Activated T-cell treated with anti-CD3 and anti-CD28 coated beads, Interleukin-2, amount 50 U/mL, for 72 hours (primary cell): ENCODE measurements around the gene CCDC47. TPM values are rescaled to one million over a fixed set of nuclear protein-coding genes. Genes with fewer than 3 reads are reported as not detected.
"Not testable (repeated sequence)": the region's sequence is repeated elsewhere in the genome, so short reads cannot be mapped to it uniquely, and the experiment has no call there.

Experiments
- ATAC-seq, 2 donors: fragments of 150-1000 bp; cut with Tn5 transposase; replicated peaks in 1 of 2; 2 replicates each; pipeline ENCODE4 v1.10.0; 2021; ENCODE audit warnings: moderate library complexity in 2 of 2, mild to moderate bottlenecking in 1 of 2
- DNase-seq, 2 donors: peaks; one replicate each; pipeline ENCODE4 v3.0.0; 2021 to 2022; ENCODE audit warnings: mixed read lengths in 1 of 2
- H3K27ac Mint-ChIP-seq: one replicate; pipeline ENCODE4 v1.8.0; 2022; ENCODE audit warnings: mild to moderate bottlenecking, moderate library complexity, mixed read lengths
- H3K27me3 Mint-ChIP-seq: one replicate; pipeline ENCODE4 v1.8.0; 2022; ENCODE audit warnings: low read depth, mixed read lengths
- H3K36me3 Mint-ChIP-seq, 2 donors: one replicate each; pipeline ENCODE4 v1.8.0; 2022; ENCODE audit warnings: mixed read lengths in 2 of 2, mild to moderate bottlenecking in 1 of 2; ENCODE audit not compliant: insufficient read depth in 2 of 2
- H3K4me1 Mint-ChIP-seq: one replicate; pipeline ENCODE4 v1.8.0; 2022; ENCODE audit warnings: low read depth, mixed read lengths
- H3K4me3 Mint-ChIP-seq, 2 donors: one replicate each; pipeline ENCODE4 v1.8.0; 2022; ENCODE audit warnings: mild to moderate bottlenecking in 2 of 2, mixed read lengths in 2 of 2, moderate library complexity in 2 of 2
- H3K9me3 Mint-ChIP-seq, 2 donors: one replicate each; pipeline ENCODE4 v1.8.0; 2022; ENCODE audit warnings: mixed read lengths in 2 of 2
- total RNA-seq, 2 donors: library from RNA; stranded (reverse); gene quantifications; one replicate each; pipeline ENCODE4 v1.2.3, GENCODE V29; 2022

The CCDC47 gene
- total RNA-seq, 2 donors from 2014 or later = 59.5 to 60.3 TPM

DNA sequence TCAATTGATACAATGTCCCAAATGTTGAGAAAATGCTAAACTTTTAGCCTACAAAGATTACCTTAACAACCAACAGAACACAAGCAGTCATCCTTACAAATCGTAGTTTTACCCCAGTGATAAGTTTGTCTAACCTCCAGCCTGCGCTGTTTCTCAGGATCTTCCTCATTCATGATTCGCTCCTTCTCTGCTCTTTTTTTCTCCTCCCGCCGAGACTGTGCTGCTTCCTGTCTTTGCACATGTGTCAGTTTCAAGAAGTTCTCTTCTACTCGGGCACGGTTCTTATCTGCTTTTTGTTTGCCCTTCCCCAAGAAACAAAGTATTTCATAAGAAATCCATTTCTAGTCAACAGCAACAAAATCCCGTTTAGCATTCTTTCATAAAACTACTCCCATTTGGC is 21.6 kb downstream of the CCDC47 start:
- Mint-ChIP-seq H3K27me3 (no peaks in the 10 kb centered on the region), H3K4me1 (peaks cover 22% of the 10 kb centered on the region), H3K27ac (peak overlapping the region; percentile 96), H3K9me3 (no peaks in the 10 kb centered on the region), H3K36me3 (peaks cover 11 to 33% of the 10 kb centered on the region in 2 donors), H3K4me3 (peak overlapping the region; percentile 77 to 85)
- ATAC-seq (peak; percentile 31 to 53), DNase-seq (peak; percentile 12 to 23)

DNA sequence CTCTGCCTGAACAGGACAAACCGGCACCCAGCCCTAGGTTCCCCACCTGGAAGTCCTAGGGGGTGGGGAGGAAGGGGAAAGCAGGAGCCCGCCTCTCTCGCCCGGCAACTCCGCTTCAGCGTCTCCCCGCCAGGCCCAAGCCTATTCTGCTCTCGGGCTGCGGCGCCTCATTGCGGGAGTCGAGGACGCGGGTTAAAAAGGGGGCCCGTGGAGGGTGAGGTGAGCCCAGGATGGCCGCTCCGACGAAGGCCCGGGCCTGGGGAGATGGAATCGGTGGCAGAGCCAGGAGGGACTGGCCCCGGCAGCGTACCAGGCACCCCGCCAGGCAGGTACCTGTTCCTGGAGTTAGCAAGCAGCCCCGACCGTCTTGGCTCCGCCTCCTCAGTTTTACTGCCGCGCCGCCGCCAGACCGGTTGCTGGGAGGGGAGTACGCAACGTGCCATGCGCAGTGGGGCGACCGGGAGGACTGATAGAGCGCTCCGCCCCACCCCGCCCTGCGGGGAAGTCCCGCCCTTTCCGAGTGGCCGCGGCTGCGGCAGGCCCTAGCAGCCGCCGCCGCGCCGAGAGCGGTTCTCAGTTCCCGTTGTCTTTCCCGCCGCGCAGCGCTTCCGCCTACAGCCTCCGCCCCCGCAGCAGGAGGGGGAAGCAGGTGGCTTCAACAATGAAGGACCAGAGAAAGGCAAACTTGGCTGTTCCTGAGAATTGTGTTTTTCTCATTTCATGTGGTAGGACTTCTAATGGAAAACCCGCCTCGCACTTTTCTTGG is 31.8 kb downstream of the CCDC47 start, which contains the start of gene STRADA:
Gene STRADA (minus strand): TSS at position 392 of the 766 bp plus-strand sequence. CDS start 13,430 bp downstream, outside the sequence.
- peaks cover 21% of the 10 kb centered on the region for H3K4me1 Mint-ChIP-seq
- peak within 1 kb of the TSS; percentile 97 for H3K27ac Mint-ChIP-seq
- H3K4me3 Mint-ChIP-seq = peak within 1 kb of the TSS; percentile 92 to 97
- DNase-seq (peak; percentile 100), ATAC-seq (peak; percentile 93 to 95)
- no peaks in the 10 kb centered on the region for H3K27me3 Mint-ChIP-seq
- peaks cover 1 to 2% of the 10 kb centered on the region in 2 donors for H3K36me3 Mint-ChIP-seq
- no peaks in the 10 kb centered on the region for H3K9me3 Mint-ChIP-seq

DNA sequence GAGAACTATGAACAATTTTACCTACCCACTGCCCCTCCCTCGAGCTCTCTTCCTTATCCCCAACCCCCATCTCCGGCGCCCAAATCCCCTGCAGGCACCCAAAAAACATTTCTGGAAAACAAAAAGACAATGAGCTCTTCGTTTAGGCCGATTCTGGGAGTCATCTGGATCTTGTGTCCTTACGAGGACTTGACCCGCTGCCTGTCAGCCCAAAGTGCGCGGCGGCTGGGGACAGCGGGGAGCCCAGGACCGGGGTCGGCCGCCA is 32.3 kb downstream of the CCDC47 start:
- peak in 1 of 2 donors; percentile 66 for DNase-seq
- Mint-ChIP-seq H3K36me3 (peaks cover 1 to 2% of the 10 kb centered on the region in 2 donors), H3K4me3 (peak overlapping the region; percentile 92 to 97)

DNA sequence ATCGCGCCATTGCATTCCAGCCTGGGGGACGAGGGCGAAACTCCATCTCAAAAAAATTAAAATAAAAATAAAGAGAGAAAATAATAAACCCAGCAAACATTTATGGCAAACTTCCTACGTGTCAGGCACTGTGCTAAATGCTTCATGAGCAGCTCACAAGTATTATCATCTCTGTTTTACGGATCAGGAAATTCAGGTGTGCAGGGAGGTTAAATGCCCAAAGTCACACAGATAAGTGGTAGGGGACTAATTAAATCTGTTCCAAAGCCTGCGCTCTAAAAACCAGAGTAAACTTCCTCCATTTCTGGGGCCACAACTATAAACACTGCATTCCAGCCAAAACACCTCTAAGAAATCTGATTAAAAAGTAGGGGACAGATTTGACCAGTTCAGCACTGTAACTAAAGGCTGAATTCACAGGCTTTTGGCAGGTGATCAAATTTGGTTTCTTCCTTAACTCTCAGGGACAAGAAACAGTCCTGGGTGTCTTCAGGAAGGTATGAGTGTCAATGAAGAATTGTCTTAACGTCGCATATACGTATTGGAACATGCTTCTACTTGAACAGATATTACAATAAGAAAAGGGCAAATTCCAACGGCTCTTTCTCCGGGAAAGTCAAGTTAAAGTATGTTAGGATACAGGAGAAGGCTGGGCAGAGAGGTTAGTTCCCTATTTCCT is 32.8 kb downstream of the CCDC47 start:
- no peak for ATAC-seq
- Mint-ChIP-seq H3K27ac (peak overlapping the region; percentile 97), H3K9me3 (no peaks in the 10 kb centered on the region), H3K27me3 (no peaks in the 10 kb centered on the region), H3K4me1 (peaks cover 21% of the 10 kb centered on the region), H3K4me3 (peak overlapping the region; percentile 92 to 97), H3K36me3 (peaks cover 1 to 2% of the 10 kb centered on the region in 2 donors)
- no peak for DNase-seq

More for the DNA sequence above, 32.3 kb downstream of the CCDC47 start:
- Mint-ChIP-seq H3K27me3 (no peaks in the 10 kb centered on the region), H3K9me3 (no peaks in the 10 kb centered on the region), H3K27ac (peak overlapping the region; percentile 97), H3K4me1 (peaks cover 21% of the 10 kb centered on the region)
- peak; percentile 16 to 33 for ATAC-seq

DNA sequence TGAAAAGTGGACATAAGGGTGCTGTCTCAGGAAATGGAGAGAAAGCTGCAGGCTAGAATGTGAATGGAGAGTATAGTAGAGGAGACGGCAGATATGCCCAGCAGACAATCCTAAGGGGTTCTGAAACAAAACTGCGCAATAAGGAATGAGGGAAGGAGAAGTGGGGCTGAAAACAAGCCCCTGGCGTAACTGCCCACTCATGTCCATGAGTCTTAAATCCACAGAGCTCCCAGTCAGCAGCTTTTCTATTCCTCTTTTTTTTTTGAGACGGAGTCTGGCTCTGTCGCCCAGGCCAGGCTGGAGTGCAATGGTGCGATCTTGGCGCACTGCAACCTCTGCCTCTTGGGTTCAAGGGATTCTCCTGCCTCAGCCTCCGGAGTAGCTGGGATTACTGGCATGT is 37.7 kb downstream of the CCDC47 start:
- Mint-ChIP-seq H3K36me3 (peaks cover 2% of the 10 kb centered on the region in 2 donors), H3K27me3 (no peaks in the 10 kb centered on the region), H3K4me1 (peaks cover 7% of the 10 kb centered on the region), H3K4me3 (no peak overlapping the region), H3K27ac (no peak overlapping the region), H3K9me3 (no peaks in the 10 kb centered on the region)
- no peak for ATAC-seq
- no peak for DNase-seq

DNA sequence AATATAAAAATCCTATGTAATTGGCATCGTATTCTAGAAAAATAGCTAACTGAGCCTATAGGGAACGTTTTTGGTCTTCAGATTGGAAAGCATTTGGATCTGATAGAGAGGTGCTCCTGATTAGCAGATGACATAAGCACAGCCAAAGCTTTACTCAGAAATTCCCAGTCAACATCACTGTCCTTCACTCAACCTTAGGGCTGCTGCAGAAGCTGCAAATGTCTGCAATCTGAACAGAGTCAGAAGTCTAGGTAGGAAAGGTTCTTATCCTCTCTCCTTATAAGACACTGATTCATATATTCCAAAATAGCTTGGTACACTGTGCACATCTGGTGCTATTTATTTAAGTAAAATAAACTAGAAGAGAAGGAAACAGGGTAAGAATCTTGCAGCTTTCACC is 51.0 kb downstream of the CCDC47 start:
- ATAC-seq = no peak
- H3K27me3 Mint-ChIP-seq = no peaks in the 10 kb centered on the region
- H3K4me1 Mint-ChIP-seq = no peaks in the 10 kb centered on the region
- peaks cover 0 to 11% of the 10 kb centered on the region in 2 donors for H3K36me3 Mint-ChIP-seq
- H3K27ac Mint-ChIP-seq = peak overlapping the region; percentile 57
- H3K9me3 Mint-ChIP-seq = no peaks in the 10 kb centered on the region
- DNase-seq = no peak
- no peak overlapping the region for H3K4me3 Mint-ChIP-seq

DNA sequence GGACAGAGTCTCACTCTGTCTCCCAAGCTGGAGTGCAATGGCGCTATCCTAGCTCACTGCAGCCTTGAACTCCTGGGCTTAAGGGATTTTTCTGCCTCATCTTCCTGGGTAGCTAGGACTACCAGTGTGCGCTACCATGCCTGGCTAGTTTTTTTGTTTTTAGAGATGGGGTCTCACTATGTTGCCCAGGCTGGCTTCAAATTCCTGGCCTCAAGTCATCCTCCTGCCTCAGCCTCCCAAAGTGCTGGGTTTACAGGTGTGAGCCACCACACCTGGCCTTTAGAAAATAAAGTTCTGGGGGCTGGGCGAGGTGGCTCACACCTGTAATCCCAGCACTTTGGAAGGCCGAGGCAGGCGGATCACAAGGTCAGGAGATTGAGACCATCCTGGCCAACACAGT is 53.2 kb downstream of the CCDC47 start:
- H3K9me3 Mint-ChIP-seq, H3K27me3 Mint-ChIP-seq, ATAC-seq, H3K4me1 Mint-ChIP-seq, DNase-seq, H3K4me3 Mint-ChIP-seq, H3K36me3 Mint-ChIP-seq, H3K27ac Mint-ChIP-seq: not testable (repeated sequence)

DNA sequence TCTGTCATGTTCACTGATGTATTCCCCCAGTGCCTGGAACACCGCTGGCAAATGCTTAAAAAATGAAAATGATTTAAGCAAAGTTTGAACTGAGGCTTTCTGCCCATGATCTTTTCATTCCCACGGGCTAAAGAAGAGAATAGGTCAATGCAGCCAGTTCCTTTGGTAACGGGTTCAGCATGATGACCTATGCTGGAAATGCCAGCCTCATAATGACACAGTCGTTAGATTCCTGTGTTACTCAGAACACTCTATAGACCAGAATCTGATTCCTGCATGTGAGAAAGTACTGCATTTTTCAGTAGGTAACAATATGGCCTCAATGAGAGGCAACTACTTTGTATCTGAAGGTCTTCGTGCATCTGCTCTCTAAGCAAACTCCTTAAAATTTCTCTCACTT is 54.4 kb downstream of the CCDC47 start:
- H3K9me3 Mint-ChIP-seq = no peaks in the 10 kb centered on the region
- no peaks in the 10 kb centered on the region for H3K4me1 Mint-ChIP-seq
- peaks cover 0 to 3% of the 10 kb centered on the region in 2 donors for H3K36me3 Mint-ChIP-seq
- no peak for ATAC-seq
- no peak for DNase-seq
- H3K4me3 Mint-ChIP-seq = no peak overlapping the region
- H3K27ac Mint-ChIP-seq = peak overlapping the region; percentile 1
- H3K27me3 Mint-ChIP-seq = no peaks in the 10 kb centered on the region

DNA sequence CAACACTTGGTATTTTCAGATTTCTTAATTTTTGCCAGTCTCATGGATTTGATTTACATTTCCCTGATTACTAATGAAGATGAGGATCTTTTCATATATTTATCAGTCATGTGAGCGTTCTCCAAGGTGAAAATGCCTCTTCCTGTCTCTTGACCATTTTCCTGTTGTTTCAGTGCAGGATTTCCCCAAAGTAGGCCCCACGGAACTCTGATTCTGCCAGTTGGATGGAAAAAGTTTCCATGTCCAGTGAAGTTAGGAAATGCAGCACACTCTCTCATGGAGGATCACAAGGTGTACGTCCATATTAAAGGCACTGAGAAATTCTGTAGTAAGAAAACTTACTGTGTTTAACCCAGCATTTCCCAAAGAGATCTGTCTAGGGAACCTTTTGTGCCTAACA is 57.0 kb downstream of the CCDC47 start:
- peak overlapping the region; percentile 90 for H3K27ac Mint-ChIP-seq

DNA sequence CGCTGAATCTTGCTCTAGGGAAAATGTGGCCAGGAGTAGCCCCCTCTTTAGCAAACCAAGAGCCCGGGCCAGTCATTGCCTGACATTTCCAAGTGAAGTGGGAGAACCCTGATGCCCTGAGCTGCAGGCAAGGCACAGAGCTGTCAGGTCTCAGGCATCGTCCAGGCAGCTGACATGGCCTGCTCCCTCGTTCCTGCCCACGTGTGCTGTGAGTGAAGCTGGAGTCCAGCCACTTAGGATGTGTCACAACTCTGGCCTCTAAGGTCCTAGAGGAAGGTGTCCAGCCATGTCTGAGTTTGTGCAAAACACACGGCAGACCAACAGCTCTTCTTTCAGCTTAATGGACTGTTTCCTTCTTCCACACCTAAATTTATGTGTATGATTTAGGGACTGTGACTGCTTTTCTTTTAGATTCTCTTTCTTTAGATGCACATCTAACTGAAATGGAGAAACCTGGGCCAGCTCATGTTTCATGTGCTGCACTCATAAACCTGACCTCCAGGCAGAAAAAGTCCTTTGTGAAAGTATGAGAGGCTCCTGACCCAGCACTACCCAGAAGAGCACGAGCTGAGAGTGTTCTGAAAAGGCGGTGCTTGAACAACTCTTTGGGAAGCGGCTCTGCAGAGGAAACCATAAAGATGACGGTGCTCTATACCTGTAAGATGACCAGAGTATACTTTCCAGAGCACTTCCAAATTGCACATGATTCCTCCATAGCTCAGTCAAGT is 58.7 kb downstream of the CCDC47 start:
- DNase-seq (no peak), ATAC-seq (no peak)
- Mint-ChIP-seq H3K36me3 (peaks cover 0 to 5% of the 10 kb centered on the region in 2 donors), H3K9me3 (no peaks in the 10 kb centered on the region), H3K27me3 (no peaks in the 10 kb centered on the region), H3K27ac (no peak overlapping the region), H3K4me3 (no peak overlapping the region), H3K4me1 (peaks cover 9% of the 10 kb centered on the region)

More for the DNA sequence above, 57.0 kb downstream of the CCDC47 start:
- Mint-ChIP-seq H3K4me3 (no peak overlapping the region), H3K9me3 (no peaks in the 10 kb centered on the region), H3K36me3 (peaks cover 0 to 3% of the 10 kb centered on the region in 2 donors), H3K27me3 (no peaks in the 10 kb centered on the region), H3K4me1 (no peaks in the 10 kb centered on the region)
- no peak for ATAC-seq
- no peak for DNase-seq

DNA sequence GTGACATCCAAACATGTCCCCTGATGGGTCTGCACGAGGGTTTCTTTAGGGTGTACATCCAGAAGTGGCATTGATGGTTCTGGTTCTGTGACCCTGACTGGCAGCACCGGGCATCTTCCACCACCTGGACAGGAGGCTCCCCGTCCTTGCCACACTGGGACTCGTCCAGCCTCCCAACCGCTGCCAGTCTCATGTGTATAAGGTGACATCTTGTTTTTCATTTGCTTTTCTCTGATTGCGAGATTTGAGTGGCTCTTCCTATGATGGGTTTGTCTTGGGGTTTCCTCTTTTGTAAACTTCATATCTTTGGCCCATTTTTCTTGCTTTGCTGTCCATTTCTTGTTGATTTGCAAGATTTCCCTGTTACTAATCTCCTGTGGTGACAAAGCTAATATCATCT is 64.3 kb downstream of the CCDC47 start:
- ATAC-seq (no peak), DNase-seq (no peak)
- peaks cover 7 to 15% of the 10 kb centered on the region in 2 donors for H3K36me3 Mint-ChIP-seq
- no peaks in the 10 kb centered on the region for H3K27me3 Mint-ChIP-seq
- peak overlapping the region; percentile 71 for H3K27ac Mint-ChIP-seq
- H3K4me3 Mint-ChIP-seq = no peak overlapping the region
- H3K9me3 Mint-ChIP-seq = no peaks in the 10 kb centered on the region
- peaks cover 55% of the 10 kb centered on the region for H3K4me1 Mint-ChIP-seq

DNA sequence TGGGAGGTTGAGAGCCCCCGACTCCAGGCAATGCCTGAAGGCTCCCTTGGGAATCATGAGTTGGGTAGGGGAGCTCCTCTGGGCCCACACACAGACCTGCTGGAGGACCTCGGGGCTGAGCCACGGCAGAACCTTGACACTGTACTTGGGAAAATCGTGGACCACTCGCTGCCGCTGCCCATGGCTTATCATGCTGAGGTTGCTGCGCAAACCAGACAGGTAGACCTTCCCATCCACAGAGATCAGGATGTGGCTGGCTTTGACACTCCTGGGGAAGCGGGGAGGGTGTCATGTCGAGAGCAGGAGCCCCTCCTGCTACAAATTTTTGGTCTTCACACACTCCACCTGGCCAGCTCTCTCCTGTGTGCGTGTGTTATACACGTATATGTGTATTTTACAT is 66.2 kb downstream of the CCDC47 start:
- Mint-ChIP-seq H3K27me3 (no peaks in the 10 kb centered on the region), H3K9me3 (no peaks in the 10 kb centered on the region), H3K4me1 (peaks cover 74% of the 10 kb centered on the region), H3K36me3 (peaks cover 10 to 15% of the 10 kb centered on the region in 2 donors), H3K4me3 (no peak overlapping the region), H3K27ac (peak overlapping the region; percentile 46)
- ATAC-seq (no peak), DNase-seq (no peak)
